KBM-7 (cell line): ENCODE data around the gene MFAP4.

ENCODE experiments used
- DNase-seq: peaks from one replicate; pipeline ENCODE4 v3.0.0-alpha.2; 2015
- in situ Hi-C: fragments of 300-500 bp; cut with MboI; formaldehyde crosslinking; loops from 2 replicates; pipeline ENCODE4 v1.14.3; 2020; ENCODE audit warnings: low sequenced_read_pairs, low pct_unique_long_range_greater_than_20kb, mixed read lengths

The MFAP4 gene, protein sequence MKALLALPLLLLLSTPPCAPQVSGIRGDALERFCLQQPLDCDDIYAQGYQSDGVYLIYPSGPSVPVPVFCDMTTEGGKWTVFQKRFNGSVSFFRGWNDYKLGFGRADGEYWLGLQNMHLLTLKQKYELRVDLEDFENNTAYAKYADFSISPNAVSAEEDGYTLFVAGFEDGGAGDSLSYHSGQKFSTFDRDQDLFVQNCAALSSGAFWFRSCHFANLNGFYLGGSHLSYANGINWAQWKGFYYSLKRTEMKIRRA

GRCh38 chr17:19386974-19387920 is at the start of gene MFAP4:
MFAP4 (minus strand) TSS chr17:19387190; CDS start chr17:19387155, 35 bp downstream.
- in situ Hi-C loops: no loop called here
- DNase-seq: no peak

DNA sequence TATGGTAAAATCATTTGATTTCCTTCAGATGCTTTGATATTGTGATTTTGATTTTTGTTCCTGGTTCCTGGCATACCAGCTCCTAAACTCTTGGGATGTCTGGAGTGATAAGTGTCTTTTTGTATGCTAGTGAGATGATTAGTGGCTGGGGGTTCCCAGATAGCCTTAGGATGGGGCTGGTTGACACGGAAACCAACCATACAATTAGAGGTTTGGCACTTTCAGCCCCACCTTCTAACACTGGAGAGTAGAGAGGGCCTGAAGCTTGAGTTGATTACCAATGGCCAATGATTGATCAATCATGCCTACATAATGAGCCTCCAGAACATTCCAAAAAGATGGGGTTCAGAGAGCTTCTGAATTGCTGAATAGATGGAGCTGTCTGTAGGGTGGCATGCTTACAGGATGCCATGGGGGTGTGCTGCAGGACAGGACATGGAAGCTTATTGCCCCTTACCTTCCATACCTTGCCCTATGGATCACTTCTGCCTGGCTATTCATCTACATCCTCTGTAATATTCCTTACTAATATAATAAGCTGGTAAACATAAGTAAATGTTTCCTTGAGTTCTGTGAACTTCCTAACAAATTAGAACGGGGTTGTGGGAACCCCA is 46.8 kb upstream of the MFAP4 start:
- no peak for DNase-seq
- in situ Hi-C loops: no loop called here

GRCh38 chr17:19433255-19433654 is 46.3 kb upstream of the MFAP4 start:
- no peak for DNase-seq
- in situ Hi-C loops: no loop called here

- in situ Hi-C loops: no loop called here
- DNase-seq: no peak
These were observed 44.7 kb upstream of the MFAP4 start for GRCh38 chr17:19431691-19432090.

DNA sequence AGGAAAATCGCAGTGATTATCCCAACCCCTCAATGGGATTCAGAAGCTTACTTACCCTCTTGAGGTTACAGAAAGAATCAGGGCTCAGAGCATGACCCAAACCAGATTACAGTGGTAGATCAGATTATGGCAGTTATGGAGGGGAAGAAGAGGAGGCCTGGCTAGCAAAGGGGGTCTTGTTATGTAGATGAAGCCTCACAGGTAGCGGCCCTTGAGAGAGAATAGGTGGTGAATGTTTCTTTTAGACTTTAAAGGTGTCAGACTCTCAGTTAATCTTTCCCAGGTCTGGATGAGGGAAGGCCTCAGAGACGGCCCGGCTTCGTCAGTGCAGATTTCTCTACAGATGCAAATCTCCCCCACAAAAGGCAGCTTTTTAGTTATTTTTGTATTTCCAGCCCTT is 39.6 kb upstream of the MFAP4 start:
- in situ Hi-C loops: no loop called here

GRCh38 chr17:19424934-19425868 is 38.2 kb upstream of the MFAP4 start:
- in situ Hi-C loops: no loop called here
- DNase-seq: no peak

More for the DNA sequence above, 39.6 kb upstream of the MFAP4 start:
- DNase-seq: no peak

DNA sequence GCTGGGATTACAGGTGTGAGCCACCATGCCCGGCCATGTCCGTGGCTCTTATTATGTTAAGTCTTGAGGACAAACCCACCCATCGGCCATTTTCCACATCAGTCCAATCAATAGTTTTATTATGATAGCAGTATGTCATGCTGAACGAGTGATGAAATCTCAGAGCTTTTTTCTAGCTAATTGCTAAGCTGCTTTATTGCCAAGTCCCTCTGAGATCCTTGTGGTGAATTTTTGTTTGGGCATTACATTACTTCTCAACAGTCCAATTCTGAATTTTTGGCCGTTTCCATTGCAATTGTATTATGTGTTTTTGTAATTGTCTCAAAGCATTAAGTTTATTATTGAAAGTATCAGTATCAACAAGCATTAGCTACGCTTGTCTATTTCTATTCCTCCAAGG is 34.9 kb upstream of the MFAP4 start:
- in situ Hi-C loops: no loop called here
- no peak for DNase-seq

DNA sequence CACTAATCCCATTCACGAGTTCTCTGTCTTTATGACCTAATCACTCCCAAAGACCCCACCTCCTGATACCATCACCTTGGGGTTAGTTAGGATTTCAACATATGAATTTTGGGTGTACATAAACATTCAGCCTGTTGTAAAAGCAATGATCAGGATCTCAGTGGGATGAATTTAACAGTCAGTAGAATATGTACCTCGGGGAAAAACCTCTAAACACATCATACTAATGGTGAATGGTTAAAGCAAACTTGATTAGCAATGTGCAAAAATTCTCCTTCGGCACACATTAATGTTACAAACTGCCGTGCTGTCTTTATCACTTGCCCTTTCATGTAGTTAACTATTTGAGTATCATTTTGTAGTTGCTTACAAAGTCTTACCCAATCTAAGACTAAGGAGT is 34.2 kb upstream of the MFAP4 start:
- DNase-seq: no peak
- in situ Hi-C loops: no loop called here

GRCh38 chr17:19418251-19418992 is 31.4 kb upstream of the MFAP4 start:
- in situ Hi-C loops: loop anchor here (10.0 kb wide), 1 partner anchor 54 kb away; the partner anchor contains the start of gene B9D1
- peak; percentile 24 for DNase-seq

DNA sequence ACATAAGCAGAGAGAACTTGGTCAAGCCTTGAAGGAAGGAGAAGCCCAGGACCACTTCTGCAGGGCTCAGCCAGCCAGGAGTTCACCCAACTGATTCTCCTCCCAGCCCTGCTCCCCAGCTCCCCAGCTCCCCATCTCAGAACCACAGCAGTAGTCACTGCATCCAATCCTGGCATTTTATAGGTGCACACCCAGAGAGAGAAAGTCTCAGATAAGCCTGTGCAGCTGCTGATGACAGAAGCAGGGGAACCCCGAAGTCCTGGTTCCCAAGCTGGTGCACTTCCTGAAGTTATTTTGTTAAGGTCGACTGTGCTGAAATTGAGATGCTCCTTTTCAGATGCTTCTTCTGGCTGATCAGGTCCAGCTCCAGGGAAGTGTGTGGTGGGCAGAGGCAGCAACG is 30.6 kb upstream of the MFAP4 start:
- in situ Hi-C loops: loop anchor here (10.0 kb wide), 1 partner anchor 53 kb away; the partner anchor contains the start of gene B9D1
- DNase-seq: no peak

GRCh38 chr17:19415806-19416775 is 29.1 kb upstream of the MFAP4 start:
- no peak for DNase-seq
- in situ Hi-C loops: loop anchor here (10.0 kb wide), 1 partner anchor 51 kb away; the partner anchor contains the start of gene B9D1

DNA sequence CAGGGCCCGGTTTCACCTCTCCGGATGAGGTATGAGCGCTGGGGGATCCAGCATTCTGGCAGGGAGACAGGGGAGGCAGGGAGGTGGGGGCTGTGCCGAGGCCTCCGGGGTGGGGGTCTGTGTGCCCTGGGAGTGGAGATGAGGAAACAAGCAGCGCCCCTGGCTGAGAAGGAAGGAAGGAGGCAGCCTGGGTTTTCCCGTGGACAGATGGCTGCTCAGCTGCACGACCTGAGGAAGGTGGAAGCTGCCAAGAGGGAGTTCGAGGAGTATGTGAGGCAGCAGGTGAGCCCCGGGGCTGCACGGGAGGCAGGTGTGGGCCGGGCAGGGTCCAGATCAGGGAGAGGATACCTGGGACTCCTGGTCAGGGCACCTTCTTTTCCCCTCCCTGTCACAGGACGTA is 28.3 kb upstream of the MFAP4 start:
- DNase-seq: no peak
- in situ Hi-C loops: loop anchor here (10.0 kb wide), 1 partner anchor 51 kb away; the partner anchor contains the start of gene B9D1

DNA sequence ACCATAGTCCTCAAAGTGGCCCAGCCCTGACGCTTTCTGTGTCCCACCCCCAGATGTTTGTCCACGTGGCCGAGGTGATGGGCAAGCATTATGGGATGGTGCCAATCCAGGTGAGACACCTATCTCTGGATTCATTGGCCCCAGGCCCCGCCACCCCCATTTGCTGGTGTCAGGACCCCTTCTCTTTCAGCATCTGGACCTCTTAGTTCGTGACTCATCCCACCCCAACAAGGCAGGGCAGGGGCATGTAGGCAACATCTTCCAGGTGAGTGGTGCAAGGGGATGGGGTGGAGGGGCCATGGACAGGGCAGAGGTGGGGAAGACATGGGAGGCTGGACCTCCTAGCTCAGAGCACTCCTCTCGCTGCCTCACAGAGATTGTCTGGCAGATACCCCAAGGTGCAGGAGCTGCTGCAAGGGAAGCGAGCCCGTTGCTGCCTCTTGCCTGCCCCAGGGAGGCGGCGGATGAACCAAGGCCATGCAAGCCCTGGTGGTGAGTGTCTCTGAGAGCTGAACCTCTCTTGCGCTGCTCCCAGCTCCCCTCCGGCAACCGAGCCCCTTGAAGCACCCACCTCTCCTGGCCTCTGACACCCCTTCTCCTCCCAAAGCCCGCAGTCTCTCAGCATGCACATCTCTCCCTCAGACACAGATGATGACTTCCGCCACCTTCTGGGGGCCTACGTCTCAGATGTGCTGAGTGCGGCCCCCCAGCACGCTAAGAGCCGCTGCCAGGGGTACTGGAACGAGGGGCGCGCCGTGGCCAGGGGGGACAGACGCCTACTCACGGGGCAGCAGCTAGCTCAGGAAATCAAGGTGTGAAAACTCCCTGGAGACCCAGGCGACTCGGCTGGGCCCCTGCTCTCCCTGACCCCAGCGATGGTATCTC is 27.6 kb upstream of the MFAP4 start:
- in situ Hi-C loops: loop anchor here (10.0 kb wide), 1 partner anchor 50 kb away; the partner anchor contains the start of gene B9D1
- DNase-seq: no peak

- no peak for DNase-seq
- in situ Hi-C loops: loop anchor here (10.0 kb wide), 1 partner anchor 49 kb away; the partner anchor contains the start of gene B9D1
These were observed 26.8 kb upstream of the MFAP4 start for GRCh38 chr17:19413761-19414160.

DNA sequence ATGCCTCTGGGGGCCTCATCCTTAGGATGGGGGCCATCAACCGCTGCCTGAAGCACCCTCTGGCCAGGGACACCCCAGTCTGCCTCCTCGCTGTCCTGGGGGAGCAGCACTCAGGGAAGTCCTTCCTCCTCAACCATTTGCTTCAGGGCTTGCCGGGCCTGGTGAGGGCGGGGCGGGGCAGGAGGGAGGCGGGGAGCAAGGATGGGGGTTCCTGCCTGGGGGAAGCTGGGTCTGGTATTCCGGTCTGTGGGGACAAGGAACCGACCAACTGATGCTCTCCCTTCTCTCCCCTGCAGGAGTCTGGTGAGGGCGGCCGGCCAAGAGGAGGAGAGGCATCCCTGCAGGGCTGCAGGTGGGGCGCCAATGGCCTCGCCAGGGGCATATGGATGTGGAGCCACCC is 26.0 kb upstream of the MFAP4 start:
- in situ Hi-C loops: loop anchor here (10.0 kb wide), 1 partner anchor 48 kb away; the partner anchor contains the start of gene B9D1

GRCh38 chr17:19412510-19412909 is 25.5 kb upstream of the MFAP4 start:
- in situ Hi-C loops: loop anchor here (10.0 kb wide), 1 partner anchor 48 kb away; the partner anchor contains the start of gene B9D1

More for the DNA sequence above, 26.0 kb upstream of the MFAP4 start:
- no peak for DNase-seq

More at GRCh38 chr17:19412510-19412909, 25.5 kb upstream of the MFAP4 start:
- DNase-seq: no peak
